Measurements from ENCODE around the gene AEBP2. TPM values are rescaled to one million over a fixed set of nuclear protein-coding genes. Genes with fewer than 3 reads are reported as not detected.
"Not testable (repeated sequence)": the region's sequence is repeated elsewhere in the genome, so short reads cannot be mapped to it uniquely, and the experiment has no call there.

The AEBP2 gene
- total and polyA plus RNA-seq, 2 of the 8 experiments (the other 6 are each of a cell fraction or from before 2014, with no cell fraction given): 13.6 to 61.4 TPM

- H2AFZ ChIP-seq (ENCODE audit: low read length); FAIRE-seq; H2BK15ac ChIP-seq (ENCODE audit: low read length); H3K4me3 ChIP-seq (ENCODE audit: extremely low read depth in 1 of 4, insufficient read depth in 2 of 4, low read depth in 3 of 4, low read length in 4 of 4); H3K79me2 ChIP-seq (ENCODE audit: control insufficient read depth in 1 of 2, insufficient read depth in 2 of 2, low read length in 2 of 2); H2BK12ac ChIP-seq (ENCODE audit: low read depth, low read length); H3K79me1 ChIP-seq (ENCODE audit: low read depth, low read length); H4K20me1 ChIP-seq (replicated peaks in 1 of 2; ENCODE audit: control insufficient read depth in 1 of 2, insufficient read depth in 2 of 2, low read length in 2 of 2); H2AK5ac ChIP-seq (ENCODE audit: low read depth, low read length); H3K56ac ChIP-seq (replicated peaks; ENCODE audit: insufficient read length, low read depth, low read length); H3K23ac ChIP-seq (ENCODE audit: insufficient read length); H3K4ac ChIP-seq (replicated peaks; ENCODE audit: insufficient read length, low read depth, low read length); H3K14ac ChIP-seq (ENCODE audit: insufficient read length); H3K27ac ChIP-seq (ENCODE audit: low read depth, low read length); H2BK20ac ChIP-seq (ENCODE audit: low read length); H3K9ac ChIP-seq (replicated peaks in 1 of 4; ENCODE audit: extremely low read depth in 1 of 4, low read depth in 3 of 4, low read length in 3 of 4); H3K18ac ChIP-seq (ENCODE audit: extremely low read depth, low read length); H2BK5ac ChIP-seq (ENCODE audit: low read depth, low read length); H3K23me2 ChIP-seq (ENCODE audit: low read depth, low read length); POLR2A ChIA-PET (ENCODE audit: partially characterized antibody); H3K27me3 ChIP-seq (replicated peaks in 1 of 4; ENCODE audit: control insufficient read depth in 3 of 4, extremely low read depth in 1 of 4, insufficient read depth in 3 of 4, low read length in 3 of 4); H4K91ac ChIP-seq (replicated peaks; ENCODE audit: insufficient read length, low read length); H3K4me2 ChIP-seq (ENCODE audit: insufficient read depth in 1 of 2, low read depth in 2 of 2, low read length in 2 of 2); H4K5ac ChIP-seq (ENCODE audit: insufficient read length, low read depth, low read length); H4K8ac ChIP-seq (ENCODE audit: extremely low read depth, insufficient read depth, low read length); H3K36me3 ChIP-seq (ENCODE audit: control insufficient read depth in 2 of 4, insufficient read depth in 4 of 4, low read length in 3 of 4); H3K9me3 ChIP-seq (ENCODE audit: insufficient read depth in 2 of 2, low read depth in 1 of 2, low read length in 1 of 2); H2BK120ac ChIP-seq (replicated peaks; ENCODE audit: low read depth, low read length); DNase-seq (ENCODE audit: low read depth in 1 of 2, low spot score in 2 of 2): not testable (repeated sequence)
- WGBS, 2 experiments (ENCODE audit: extremely low coverage in 1 of 2, insufficient coverage in 1 of 2, insufficient read length in 1 of 2, insufficient replicate concordance in 2 of 2, low coverage in 1 of 2, low lambda C conversion rate in 2 of 2, missing lambda C conversion rate in 1 of 2): 91% methylated on average over 5 of the region's 5 CpGs; no CpG with 5 or more reads in 1 of the 2 experiments
- CTCF ChIA-PET (ENCODE audit: partially characterized antibody): interaction anchor here (0.6 to 1.7 kb wide), 4 partner anchors 11 to 1055 kb away, joined by 3 to 4 read pairs (median 3); no protein-coding TSS in a partner anchor
- peaks cover 8 to 13% (median 9%) of the 10 kb centered on the region in 4 experiments; a peak in 5 of 7 replicates for H3K4me1 ChIP-seq (replicated peaks in 1 of 4; ENCODE audit: control insufficient read depth in 3 of 4, insufficient read depth in 4 of 4, low read length in 3 of 4)
- peak; percentile 73; the same call in 1 of the 2 replicates for TF ChIP-seq YY1 (IDR thresholded peaks at IDR 0.05; ENCODE audit: low read depth, low read length)
These were observed 25.7 kb upstream of the AEBP2 start for GRCh38 chr12:19413582-19413981.

Data from H1 (cell line).